SK-N-MC (cell line): ENCODE data around the gene TSPAN17.

Experiments used
- EZH2 ChIP-seq: fragments of 200-600 bp; sonication (generic); IDR thresholded peaks from one replicate; pipeline ENCODE4 v1.6.1; 2017; ENCODE audit warnings: antibody characterized with exemption
- FOXP2 ChIP-seq: optimal IDR thresholded peaks from 2 replicates; pipeline ENCODE3; 2011; ENCODE audit warnings: mild to moderate bottlenecking, moderate library complexity; ENCODE audit not compliant: insufficient read depth; ENCODE audit errors: extremely low read length, control extremely low read depth
- POLR2AphosphoS5 ChIP-seq: IDR thresholded peaks from 2 replicates; pipeline ENCODE4 v1.6.1; 2012; ENCODE audit warnings: mild to moderate bottlenecking, low read depth, low read length, borderline replicate concordance

- TF ChIP-seq POLR2AphosphoS5 (no peak), EZH2 (no peak), FOXP2 (no peak)
Observed at GRCh38 chr5:176694146-176694545, 46.9 kb downstream of the TSPAN17 start.
